Breast epithelium (tissue), 3 donors: ENCODE data around the gene TYR.
"Not testable (repeated sequence)": the region's sequence is repeated elsewhere in the genome, so short reads cannot be mapped to it uniquely, and the experiment has no call there.

ENCODE experiments used
- CTCF ChIP-seq, 3 donors: fragments of 450-650 bp; IDR thresholded peaks; one replicate each; pipeline ENCODE4 v1.5.1; 2016 to 2017; ENCODE audit warnings: antibody characterized with exemption in 3 of 3, mild to moderate bottlenecking in 3 of 3, moderate library complexity in 3 of 3
- POLR2A ChIP-seq: fragments of 450-650 bp; IDR thresholded peaks from one replicate; pipeline ENCODE4 v1.6.1; 2016; ENCODE audit warnings: antibody characterized with exemption, mild to moderate bottlenecking, moderate library complexity
- POLR2AphosphoS5 ChIP-seq, 3 donors: sonication (generic); formaldehyde crosslinking; IDR thresholded peaks; one replicate each; pipeline ENCODE4 v1.6.1; 2017; ENCODE audit warnings: antibody characterized with exemption in 3 of 3

GRCh38 chr11:89333704-89334103 is 156.0 kb downstream of the TYR start:
- peak in 1 of 3 donors; percentile 18 for TF ChIP-seq CTCF (IDR thresholded peaks at IDR 0.05)
- TF ChIP-seq POLR2A; POLR2AphosphoS5 (IDR thresholded peaks at IDR 0.05): not testable (repeated sequence)
